ENCODE data around the gene PPIL6.
"Not testable (repeated sequence)": the region's sequence is repeated elsewhere in the genome, so short reads cannot be mapped to it uniquely, and the experiment has no call there.

Gene PPIL6

GRCh38 chr6:109393886-109394281 is 46.5 kb downstream of the PPIL6 start:
- DNase-seq (ENCODE audit: low read depth): no peak

DNA sequence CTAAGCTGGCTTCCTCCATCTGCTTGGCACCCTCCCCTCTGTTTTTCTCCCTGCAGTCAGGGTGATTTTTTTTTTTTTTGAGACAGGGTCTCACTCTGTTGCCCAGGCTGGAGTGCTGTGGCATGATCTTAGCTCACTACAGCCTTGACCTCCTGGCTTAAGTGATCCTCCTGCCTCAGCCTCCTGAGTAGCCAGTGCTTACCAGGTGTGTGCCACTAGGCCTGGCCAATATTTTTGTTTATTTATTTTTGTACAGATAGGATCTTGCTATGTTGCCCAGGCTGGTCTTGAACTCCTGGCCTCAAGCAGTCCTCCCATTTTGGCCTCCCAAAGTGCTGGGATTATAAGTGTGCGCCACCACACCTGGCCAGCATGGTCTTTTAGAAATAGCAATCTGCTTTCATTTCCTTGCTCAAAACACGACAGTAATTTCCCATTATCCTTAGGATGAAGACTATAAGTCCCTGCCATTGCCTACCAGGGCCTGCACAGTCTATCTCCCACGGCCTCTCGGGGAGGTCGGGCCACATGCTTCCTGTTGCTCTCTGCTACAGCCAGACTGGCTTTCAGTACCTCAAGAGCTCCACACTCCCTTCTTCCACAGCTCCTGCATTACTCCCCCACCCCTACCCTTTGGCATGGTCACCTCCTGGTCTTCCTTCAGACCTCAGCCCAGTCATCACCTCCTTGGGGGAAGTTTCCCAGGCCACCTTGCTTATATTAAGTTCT is 47.1 kb downstream of the PPIL6 start:
- no peak for DNase-seq (ENCODE audit: low read depth)

- no peak for DNase-seq (ENCODE audit: low read depth)
Observed at GRCh38 chr6:109389650-109390274, 50.7 kb downstream of the PPIL6 start.

DNA sequence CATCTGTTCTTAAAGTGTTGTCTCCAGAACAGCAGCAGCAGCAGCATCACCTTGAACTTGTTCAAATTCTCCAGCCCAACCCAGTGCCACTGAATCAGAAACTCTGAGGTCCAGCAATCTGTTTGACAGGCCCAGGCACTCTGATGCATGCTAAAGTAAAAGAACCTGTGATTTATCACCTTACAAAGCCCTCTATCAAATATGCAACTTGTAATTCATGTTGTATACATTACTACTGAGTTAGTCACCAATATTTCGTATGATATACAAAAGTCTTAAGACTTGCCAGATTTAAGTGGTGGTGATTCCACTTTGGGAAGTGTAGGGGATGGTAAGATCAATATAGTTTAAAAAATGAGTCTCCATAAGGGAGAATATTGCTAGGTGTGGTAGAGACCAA is 52.2 kb downstream of the PPIL6 start:
- DNase-seq (ENCODE audit: low read depth): no peak

DNA sequence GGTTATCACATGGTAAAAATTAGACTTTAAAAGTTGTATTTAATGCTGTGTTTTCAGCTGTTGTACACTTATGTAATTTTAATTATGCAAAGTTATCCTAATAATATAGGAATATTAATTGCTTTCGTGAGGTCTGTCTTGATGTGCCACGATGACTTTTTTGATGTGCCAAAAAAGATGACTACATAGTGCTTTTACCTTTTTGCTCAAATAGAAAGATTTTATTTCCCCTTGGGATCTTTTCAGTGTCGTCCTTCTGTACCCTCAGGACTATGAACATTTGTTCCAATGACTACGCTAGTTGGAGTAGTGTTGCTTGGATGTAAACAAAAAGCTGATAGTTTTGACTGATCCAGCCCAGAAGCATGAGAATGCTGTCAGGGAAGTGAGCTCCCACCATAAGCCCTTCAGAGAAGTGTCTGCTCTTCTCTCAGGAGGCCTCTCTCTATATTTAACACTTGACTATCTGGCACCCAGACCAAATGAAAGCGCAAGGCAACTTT is 56.9 kb downstream of the PPIL6 start:
- no peak for DNase-seq (ENCODE audit: low read depth)

- peak; percentile 92 for DNase-seq (ENCODE audit: low read depth)
Observed at GRCh38 chr6:109382576-109383437, 57.6 kb downstream of the PPIL6 start.

DNA sequence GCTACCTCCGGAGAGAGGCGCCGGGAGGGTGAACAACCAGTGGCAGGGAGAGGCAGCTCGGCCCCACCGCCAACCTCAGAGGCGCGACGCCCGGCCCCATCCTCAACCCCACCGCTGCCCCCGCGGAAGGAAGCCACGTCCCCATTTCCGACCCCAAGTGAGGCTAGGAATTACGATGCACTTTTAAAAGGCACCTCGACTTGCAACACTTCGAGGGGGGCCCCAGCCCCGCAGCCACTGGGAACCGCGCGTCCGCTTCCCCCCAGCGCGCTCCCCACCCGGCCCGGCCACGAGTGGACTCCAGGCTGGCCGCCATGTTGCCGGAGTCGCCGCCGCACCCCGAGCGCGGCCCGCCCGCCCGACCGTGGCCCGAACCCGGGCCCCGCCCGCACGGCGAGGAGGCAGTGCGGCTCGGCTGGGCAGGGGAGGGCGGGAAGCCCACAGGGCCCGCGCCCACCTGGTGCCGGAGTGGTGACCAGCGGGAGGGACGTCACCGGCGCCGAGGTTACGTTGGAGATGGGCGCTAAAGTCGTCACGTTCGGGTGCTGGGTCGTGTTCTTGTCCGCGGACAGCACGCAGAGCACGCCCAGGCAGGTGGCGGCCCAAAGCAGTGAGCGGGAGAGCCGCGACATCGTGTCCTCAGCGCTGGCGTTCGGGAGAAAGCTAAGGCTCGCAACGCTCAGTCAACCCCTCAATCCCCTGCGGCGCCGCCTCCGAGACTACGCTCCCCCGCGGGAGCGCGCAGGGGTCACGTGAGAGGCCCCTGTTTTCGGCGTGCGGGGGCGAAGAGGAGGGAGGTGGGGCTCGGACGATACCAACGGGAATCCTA is 58.5 kb downstream of the PPIL6 start, which contains the start of gene CD164:
CD164 (minus strand) TSS at position 721 of the 829 bp plus-strand sequence; CDS start at position 632, 89 bp downstream.
- peak; percentile 95 for DNase-seq (ENCODE audit: low read depth)

DNA sequence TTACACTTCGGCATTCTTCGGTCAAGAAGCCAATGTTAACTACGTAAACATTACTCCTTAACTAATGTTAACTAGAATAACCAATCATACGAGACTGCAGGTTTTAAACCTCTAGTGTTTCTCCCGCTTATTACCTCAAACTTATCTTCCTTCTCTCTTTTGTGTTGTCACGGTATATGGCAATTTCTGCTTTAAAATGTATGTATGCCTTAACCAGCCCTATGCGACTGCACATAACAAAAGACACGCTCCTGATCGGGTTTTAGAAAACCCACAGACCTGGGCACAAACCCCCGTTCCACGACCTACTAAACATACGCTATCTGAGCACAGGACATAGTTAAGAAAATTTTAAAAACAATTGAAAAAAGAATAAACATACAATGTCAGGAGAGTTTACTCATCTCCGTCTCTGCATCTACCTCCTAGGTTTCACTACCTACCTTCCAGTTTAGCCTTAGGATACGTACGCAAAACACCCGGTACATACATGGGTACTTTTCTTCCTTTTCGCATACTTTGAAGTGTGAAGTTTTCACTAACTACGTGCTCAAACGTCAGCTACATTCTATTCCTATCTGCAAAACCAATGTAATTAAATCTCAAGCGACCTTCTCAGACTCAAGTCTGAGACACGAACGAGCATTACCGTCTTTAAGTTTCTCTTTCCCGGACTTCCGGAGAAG is 59.2 kb downstream of the PPIL6 start:
- no peak for DNase-seq (ENCODE audit: low read depth)

DNA sequence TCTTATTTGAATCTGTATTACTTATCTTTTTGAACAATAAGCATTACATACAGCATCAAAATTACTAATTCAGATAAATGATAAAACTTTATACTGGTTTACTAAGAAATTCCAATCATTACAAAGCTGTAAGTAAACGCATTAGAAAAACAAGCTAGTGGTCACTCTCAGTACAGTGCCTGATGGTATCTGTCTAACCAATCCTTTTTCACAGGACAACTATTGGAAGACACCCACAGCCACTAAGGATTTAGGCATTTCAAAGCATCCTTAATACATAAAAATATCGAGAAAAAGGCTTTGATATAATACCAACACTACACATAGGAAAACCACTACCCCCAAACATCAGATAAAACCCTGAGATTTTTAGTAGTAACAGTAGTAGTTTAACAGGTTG is 60.7 kb downstream of the PPIL6 start:
- no peak for DNase-seq (ENCODE audit: low read depth)

DNA sequence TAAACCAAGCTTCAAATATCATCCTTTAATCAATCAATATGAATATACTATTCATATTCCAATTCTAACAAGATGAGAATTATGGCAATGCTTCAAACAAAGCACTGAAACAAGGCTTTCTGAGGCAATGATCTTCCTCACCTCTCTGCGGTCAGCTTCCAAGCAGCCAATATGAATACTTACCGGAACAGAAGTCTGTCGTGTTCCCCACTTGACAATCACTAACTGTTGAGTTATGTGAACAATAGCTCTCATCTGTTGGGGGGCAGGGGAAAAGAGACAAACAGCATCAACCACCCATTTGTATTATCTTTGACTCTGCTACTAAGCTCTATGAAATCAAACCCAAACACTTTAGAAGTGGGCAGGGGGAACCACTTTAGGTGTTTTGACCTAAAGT is 62.7 kb downstream of the PPIL6 start:
- DNase-seq (ENCODE audit: low read depth): no peak

DNA sequence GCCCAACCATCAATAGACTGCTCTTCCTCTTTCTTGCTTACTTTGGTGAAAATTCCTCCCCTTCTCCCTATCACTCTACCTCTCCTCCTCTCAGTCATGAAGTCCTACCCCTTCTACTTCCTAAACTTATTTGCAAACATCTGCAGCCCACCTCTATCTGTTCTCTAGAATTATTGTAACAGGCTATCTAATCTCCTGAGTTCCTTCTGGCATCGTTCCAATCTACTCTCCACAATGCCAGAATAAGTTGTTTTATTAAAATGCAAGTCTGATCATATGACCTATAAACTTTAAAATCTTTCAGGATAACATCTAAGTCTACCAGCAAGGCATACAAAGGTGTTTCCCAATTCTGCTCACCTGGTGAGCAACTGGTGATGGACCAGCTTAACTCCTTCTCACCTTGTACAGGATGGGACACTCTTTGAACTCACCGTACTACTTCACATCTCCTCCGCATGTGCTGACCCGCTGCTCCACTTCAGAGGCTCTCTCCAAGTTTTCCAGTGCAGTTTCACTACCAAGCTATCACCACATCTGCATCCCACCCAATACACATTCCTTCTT is 66.0 kb downstream of the PPIL6 start:
- no peak for DNase-seq (ENCODE audit: low read depth)

DNA sequence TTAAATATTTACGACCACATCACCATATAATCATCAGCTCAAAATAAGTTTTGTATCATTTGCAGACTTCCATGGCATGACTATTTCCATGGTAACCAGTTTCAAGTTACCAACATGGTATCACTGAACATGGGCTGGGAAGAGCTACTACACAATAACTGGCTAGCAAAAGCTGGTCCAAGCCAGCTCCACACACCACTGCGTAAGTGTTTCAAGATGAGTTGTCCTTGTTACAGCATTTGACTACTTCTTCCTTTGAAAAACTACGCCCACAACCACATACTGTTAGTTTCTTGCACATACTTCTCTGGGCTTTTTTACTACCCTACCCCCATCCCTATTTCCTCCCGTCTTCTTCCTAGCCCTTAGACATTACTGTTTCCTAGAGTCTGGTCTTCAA is 66.7 kb downstream of the PPIL6 start:
- no peak for DNase-seq (ENCODE audit: low read depth)

GRCh38 chr6:109373331-109373730 is 67.1 kb downstream of the PPIL6 start:
- no peak for DNase-seq (ENCODE audit: low read depth)

DNA sequence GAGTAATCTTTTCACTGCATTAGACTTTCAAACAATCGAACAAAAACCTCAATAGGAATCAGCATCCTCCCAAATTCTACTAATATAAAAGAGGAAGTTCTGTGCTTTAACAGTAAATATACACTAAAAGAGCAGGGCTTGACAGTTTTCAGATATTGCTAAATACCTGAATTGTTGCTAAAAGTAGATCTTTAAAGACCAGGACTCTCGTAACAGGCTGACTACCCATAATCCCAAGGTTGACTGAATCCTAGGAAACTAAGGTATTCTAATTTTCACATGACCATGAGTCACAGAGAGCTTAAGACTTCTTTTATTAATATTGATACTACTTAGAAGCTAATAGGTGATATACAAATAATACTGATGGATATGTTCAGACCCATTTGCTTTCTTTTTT is 68.3 kb downstream of the PPIL6 start:
- DNase-seq (ENCODE audit: low read depth): no peak

DNA sequence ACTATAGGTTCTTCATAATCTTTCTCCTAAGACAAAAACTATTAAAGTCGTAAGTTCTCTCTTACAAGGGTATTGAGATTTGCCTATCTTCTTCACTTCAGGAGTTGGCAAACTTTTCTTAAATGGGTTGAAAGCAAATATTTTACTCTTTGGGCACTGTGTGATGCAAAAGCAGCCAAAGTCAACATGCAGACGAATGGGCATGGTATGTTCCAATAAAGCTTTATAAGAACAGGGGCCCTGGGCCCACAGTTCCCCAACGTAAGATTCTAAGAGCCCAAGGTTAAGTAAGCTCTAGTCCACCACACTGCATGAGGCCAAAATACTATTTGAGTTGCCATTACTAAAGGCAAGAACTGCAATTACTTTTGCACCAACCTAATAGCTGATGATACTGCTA is 69.6 kb downstream of the PPIL6 start:
- no peak for DNase-seq (ENCODE audit: low read depth)

DNA sequence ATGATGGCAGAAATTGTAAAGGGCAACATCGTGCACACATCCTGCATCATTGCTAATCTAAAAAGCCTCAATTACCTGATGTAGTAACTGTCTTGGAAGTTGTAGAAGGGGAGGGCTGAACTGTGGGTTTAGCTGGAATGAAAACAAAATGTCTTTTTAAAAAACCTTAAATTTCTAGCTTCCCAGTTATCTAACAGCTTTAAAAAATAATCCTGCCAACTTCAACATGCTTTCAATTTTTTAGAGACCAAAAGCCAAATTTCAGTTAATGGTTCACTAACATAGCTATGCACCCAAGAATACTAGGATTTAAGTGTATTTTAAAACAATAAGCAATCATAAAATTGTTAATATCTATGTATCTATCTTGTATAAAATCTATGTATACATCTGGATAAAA is 70.1 kb downstream of the PPIL6 start:
- DNase-seq (ENCODE audit: low read depth): no peak

DNA sequence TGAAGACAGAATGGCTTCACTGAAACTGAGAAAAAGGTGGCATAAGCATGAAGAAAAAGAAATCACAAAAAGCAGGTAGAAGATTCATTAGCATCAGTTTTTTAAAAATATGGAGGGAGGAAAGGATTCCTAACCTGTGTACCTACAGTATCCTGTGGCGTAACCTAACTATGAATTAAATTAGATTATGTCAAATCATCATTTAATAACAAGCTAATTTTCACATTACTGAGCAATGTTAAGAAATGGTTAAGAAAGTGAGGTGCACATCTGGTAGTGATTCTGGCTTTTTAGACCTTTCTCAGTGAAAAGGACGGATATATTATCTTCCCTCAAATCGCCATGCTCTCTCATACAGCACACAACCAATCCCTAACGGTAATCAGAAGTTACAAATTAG is 70.7 kb downstream of the PPIL6 start:
- no peak for DNase-seq (ENCODE audit: low read depth)

- not testable (repeated sequence) for DNase-seq (ENCODE audit: low read depth)
Observed at GRCh38 chr6:109364382-109365078, 75.9 kb downstream of the PPIL6 start.

GRCh38 chr6:109363753-109364152 is 76.7 kb downstream of the PPIL6 start:
- DNase-seq (ENCODE audit: low read depth): no peak

Data from CMK (cell line).